HCT116 (cell line): ENCODE results near the gene ARHGAP28. TPM values are rescaled to one million over a fixed set of nuclear protein-coding genes. Genes with fewer than 3 reads are reported as not detected.

Experiments used
- ATAC-seq: fragments of 200-7000 bp; cut with Tn5 transposase; 2 replicates; pipeline ENCODE4 v1.9.1; 2020; ENCODE audit warnings: mild to moderate bottlenecking, moderate library complexity
- BruUV-seq: library from RNA; stranded (reverse); fragments of 400-500 nt; replicated peaks from 2 replicates; lab custom pipeline; 2021; lab: Mats Ljungman, UMichigan
- CTCF ChIA-PET: fragments of 300-600 bp; sonication (Branson Sonifier 250); formaldehyde crosslinking; loops from one replicate; lab custom pipeline; 2021; ENCODE audit warnings: antibody characterized with exemption; lab: Charles Lee
- POLR2A ChIA-PET: fragments of 300-600, 350-600 bp; sonication (Branson Sonifier 250); formaldehyde crosslinking; loops from one replicate; lab custom pipeline; 2021; ENCODE audit warnings: antibody characterized with exemption; lab: Charles Lee
- RAD21 ChIA-PET, 2 experiments: fragments of 300-600 bp; sonication (Branson Sonifier 250); formaldehyde crosslinking; loops; one replicate each; lab custom pipeline; 2023; ENCODE audit warnings: low total read pairs in 2 of 2; ENCODE audit not compliant: uncharacterized antibody in 2 of 2, unreplicated experiment in 2 of 2, low non-redundant PET in 1 of 2; lab: Charles Lee
- DNase-seq: peaks from one replicate; pipeline ENCODE4 v3.0.0-alpha.2; 2010; ENCODE audit warnings: low read depth, low spot score
- H2AFZ ChIP-seq: fragments of 200-600 bp; shearing (Covaris generic), sonication (generic); 2 replicates; pipeline ENCODE4 v1.6.1; 2017; ENCODE audit warnings: low read depth, mixed run types, mixed read lengths, antibody characterized with exemption, low read length; ENCODE audit not compliant: poor library complexity, severe bottlenecking
- H3K27ac ChIP-seq: 2 replicates; pipeline ENCODE4 v1.5.1; 2012; ENCODE audit warnings: low read depth, low read length
- H3K27me3 ChIP-seq: fragments of 200-600 bp; sonication (generic); 2 replicates; pipeline ENCODE4 v1.6.1; 2016; ENCODE audit warnings: mixed run types, low read length, mixed read lengths; ENCODE audit not compliant: insufficient read depth
- H3K36me3 ChIP-seq, 2 experiments: fragments of 200-500 bp in 1 of 2; fragments of 200-600 bp in 1 of 2; sonication (Bioruptor generic) in 1 of 2; sonication (generic) in 1 of 2; 2 replicates each; pipeline versions ENCODE4 v1.5.1 to v1.6.1; 2014 to 2016; ENCODE audit warnings: low read length in 2 of 2, inconsistent platforms in 1 of 2, mixed read lengths in 1 of 2, mixed run types in 1 of 2; ENCODE audit not compliant: insufficient read depth in 2 of 2, control insufficient read depth in 1 of 2
- H3K4me1 ChIP-seq, 2 experiments: fragments of 200-600 bp in 1 of 2; sonication (generic) in 1 of 2; 2 replicates each; pipeline versions ENCODE4 v1.5.1 to v1.6.1; 2012 to 2017; ENCODE audit warnings: low read length in 2 of 2, inconsistent platforms in 1 of 2, mild to moderate bottlenecking in 1 of 2, mixed read lengths in 1 of 2, mixed run types in 1 of 2, moderate library complexity in 1 of 2; ENCODE audit not compliant: insufficient read depth in 2 of 2, control insufficient read depth in 1 of 2
- H3K4me2 ChIP-seq: fragments of 200-600 bp; sonication (generic); 2 replicates; pipeline ENCODE4 v1.6.1; 2017; ENCODE audit warnings: mixed run types, low read length, mixed read lengths
- H3K4me3 ChIP-seq, 2 experiments: fragments of 200-600 bp in 1 of 2; sonication (generic) in 1 of 2; replicated peaks in 1 of 2; 2 replicates each; pipeline ENCODE4 v1.5.1; 2011 to 2016; ENCODE audit warnings: low read length in 2 of 2, control low read depth in 1 of 2, low read depth in 1 of 2, mild to moderate bottlenecking in 1 of 2, mixed read lengths in 1 of 2, mixed run types in 1 of 2
- H3K79me2 ChIP-seq: fragments of 200-600 bp; sonication (generic); 2 replicates; pipeline ENCODE4 v1.6.1; 2017; ENCODE audit warnings: mild to moderate bottlenecking, mixed run types, low read length, moderate library complexity, mixed read lengths; ENCODE audit not compliant: insufficient read depth
- H3K9ac ChIP-seq: fragments of 200-600 bp; sonication (generic); 2 replicates; pipeline ENCODE4 v1.6.1; 2016; ENCODE audit warnings: low read length, mixed read lengths
- H3K9me2 ChIP-seq: fragments of 200-600 bp; sonication (generic), shearing (Covaris generic); 2 replicates; pipeline ENCODE4 v1.6.1; 2017; ENCODE audit warnings: mixed run types, mild to moderate bottlenecking, moderate library complexity; ENCODE audit not compliant: insufficient read depth
- H3K9me3 ChIP-seq, 2 experiments: fragments of 200-500 bp in 1 of 2; fragments of 200-600 bp in 1 of 2; sonication (Bioruptor generic) in 1 of 2; sonication (generic) in 1 of 2; 2 replicates each; pipeline ENCODE4 v1.6.1; 2014 to 2017; ENCODE audit warnings: low read length in 2 of 2, mixed read lengths in 2 of 2, inconsistent platforms in 1 of 2, low read depth in 1 of 2, mild to moderate bottlenecking in 1 of 2, mixed run types in 1 of 2, moderate library complexity in 1 of 2; ENCODE audit not compliant: control insufficient read depth in 1 of 2, insufficient read depth in 1 of 2
- H4K20me1 ChIP-seq: fragments of 200-600 bp; sonication (generic), shearing (Covaris generic); 2 replicates; pipeline ENCODE4 v1.6.1; 2017; ENCODE audit warnings: mixed run types, mild to moderate bottlenecking, moderate library complexity; ENCODE audit not compliant: insufficient read depth
- ATF3 ChIP-seq: IDR thresholded peaks from 2 replicates; pipeline ENCODE4 v1.6.1; 2012
- CBX3 ChIP-seq: IDR thresholded peaks from 2 replicates; pipeline ENCODE4 v1.6.1; 2012; ENCODE audit warnings: low read depth
- CEBPB ChIP-seq: IDR thresholded peaks from 2 replicates; pipeline ENCODE4 v1.6.1; 2012; ENCODE audit warnings: low read depth
- ELF1 ChIP-seq: IDR thresholded peaks from 2 replicates; pipeline ENCODE4 v1.6.1; 2012; ENCODE audit warnings: low read depth, borderline replicate concordance
- EZH2phosphoT487 ChIP-seq: fragments of 200-600 bp; IDR thresholded peaks from 2 replicates; pipeline ENCODE4 v1.6.1; 2018; ENCODE audit warnings: antibody characterized with exemption, borderline replicate concordance
- FOSL1 ChIP-seq: IDR thresholded peaks from 2 replicates; pipeline ENCODE4 v1.6.1; 2012; ENCODE audit warnings: low read depth
- JUND ChIP-seq: IDR thresholded peaks from 2 replicates; pipeline ENCODE4 v1.6.1; 2012
- MAX ChIP-seq: IDR thresholded peaks from 2 replicates; pipeline ENCODE4 v1.6.1; 2012
- POLR2A ChIP-seq: IDR thresholded peaks from 2 replicates; pipeline ENCODE4 v1.7.0; 2011; ENCODE audit warnings: borderline replicate concordance; ENCODE audit not compliant: insufficient read depth, insufficient read length; ENCODE audit errors: extremely low read depth
- RAD21 ChIP-seq: IDR thresholded peaks from 2 replicates; pipeline ENCODE4 v1.6.1; 2012; ENCODE audit warnings: low read depth, mild to moderate bottlenecking
- SIN3A ChIP-seq: IDR thresholded peaks from 2 replicates; pipeline ENCODE4 v1.6.1; 2012; ENCODE audit warnings: low read depth
- SP1 ChIP-seq: IDR thresholded peaks from 2 replicates; pipeline ENCODE4 v1.6.1; 2012; ENCODE audit warnings: low read depth
- TCF7L2 ChIP-seq: IDR thresholded peaks from 2 replicates; pipeline ENCODE4 v1.7.0; 2011; ENCODE audit warnings: borderline replicate concordance, inconsistent platforms; ENCODE audit not compliant: insufficient read depth, insufficient read length; ENCODE audit errors: extremely low read depth
- ZBTB33 ChIP-seq: IDR thresholded peaks from 2 replicates; pipeline ENCODE4 v1.6.1; 2011; ENCODE audit warnings: mild to moderate bottlenecking, low read length, moderate library complexity; ENCODE audit not compliant: insufficient replicate concordance; ENCODE audit errors: extremely low read depth
- ZFX ChIP-seq: fragments of 450-650 bp; IDR thresholded peaks from 2 replicates; pipeline ENCODE4 v1.6.1; 2017
- ZNF274 ChIP-seq: fragments of 200-500 bp; sonication (Bioruptor generic); IDR thresholded peaks from 2 replicates; pipeline ENCODE4 v1.6.1; 2014; ENCODE audit warnings: mild to moderate bottlenecking, low read depth, low read length, inconsistent platforms
- intact Hi-C: fragments of 100-400 bp; cut with micrococcal nuclease; formaldehyde crosslinking; loops from 2 replicates; pipeline ENCODE4 v1.10.0; 2022
- total RNA-seq: library from RNA; stranded (reverse); gene quantifications from one replicate; pipeline ENCODE4 v1.2.1, GENCODE V29; 2021; ENCODE audit not compliant: unreplicated experiment

ARHGAP28 gene
- total RNA-seq, 1 experiment from 2014 or later: not detected

GRCh38 chr18:6683112-6683876 is 46.2 kb upstream of the ARHGAP28 start (continued):
- TF ChIP-seq ZBTB33 (no peak), FOSL1 (no peak), ELF1 (no peak), CEBPB (no peak), ATF3 (no peak), EZH2phosphoT487 (no peak), ZFX (no peak), JUND (no peak), SIN3A (no peak), SP1 (no peak), ZNF274 (no peak), CBX3 (no peak)

- no peak overlapping the region for H3K4me2 ChIP-seq
- CTCF ChIA-PET: no interaction called here
- no peaks in the 10 kb centered on the region for H3K27me3 ChIP-seq
- no peaks in the 10 kb centered on the region for H4K20me1 ChIP-seq
- peaks cover 5 to 25% of the 10 kb centered on the region in 2 experiments; a peak in 2 of 4 replicates for H3K9me3 ChIP-seq
- H2AFZ ChIP-seq: no peak overlapping the region
- H3K9me2 ChIP-seq: no peaks in the 10 kb centered on the region
- no peak overlapping the region for H3K27ac ChIP-seq
- ATAC-seq: no peak
- intact Hi-C loops: no loop called here
- no peaks in the 10 kb centered on the region for H3K36me3 ChIP-seq
- RAD21 ChIA-PET: no interaction called here
- H3K4me1 ChIP-seq: no peaks in the 10 kb centered on the region
- no peak overlapping the region for H3K9ac ChIP-seq
- no TSS peak for BruUV-seq
- H3K79me2 ChIP-seq: no peaks in the 10 kb centered on the region
- POLR2A ChIA-PET: no interaction called here
- DNase-seq: no peak
- H3K4me3 ChIP-seq: no peak overlapping the region
- TF ChIP-seq FOSL1: no peak
- no peak for TF ChIP-seq JUND
- no peak for TF ChIP-seq ATF3
- no peak for TF ChIP-seq MAX
- TF ChIP-seq EZH2phosphoT487: no peak
- no peak for TF ChIP-seq SIN3A
- no peak for TF ChIP-seq TCF7L2
- no peak for TF ChIP-seq CEBPB
- no peak for TF ChIP-seq ZBTB33
- no peak for TF ChIP-seq RAD21
- no peak for TF ChIP-seq CBX3
- TF ChIP-seq POLR2A: no peak
Observed at GRCh38 chr18:6687676-6688075, 41.8 kb upstream of the ARHGAP28 start.
